ENCODE data around the gene KCND3. TPM values are rescaled to one million over a fixed set of nuclear protein-coding genes. Genes with fewer than 3 reads are reported as not detected.

The KCND3 gene
- total RNA-seq, 1 donor from 2014 or later = 2.2 TPM

GRCh38 chr1:112007169-112007568 lies 17.7 kb upstream of the KCND3 start:
- Mint-ChIP-seq H3K9me3 (no peaks in the 10 kb centered on the region), H3K27ac (no peak overlapping the region), H3K27me3 (peaks cover 34% of the 10 kb centered on the region), H3K36me3 (no peaks in the 10 kb centered on the region), H3K4me1 (ENCODE audit: unreplicated experiment) (no peaks in the 10 kb centered on the region), H3K4me3 (no peak overlapping the region)
- no peak for TF ChIP-seq CTCF (conservative IDR thresholded peaks at IDR 0.05)
- DNase-seq (ENCODE audit: extremely low spot score, unreplicated experiment) = no peak

GRCh38 chr1:112006416-112007025 lies 17.1 kb upstream of the KCND3 start:
- H3K9me3 Mint-ChIP-seq = no peaks in the 10 kb centered on the region
- no peak for TF ChIP-seq CTCF (conservative IDR thresholded peaks at IDR 0.05)
- no peak for DNase-seq (ENCODE audit: extremely low spot score, unreplicated experiment)
- H3K36me3 Mint-ChIP-seq = no peaks in the 10 kb centered on the region
- H3K27ac Mint-ChIP-seq = no peak overlapping the region
- H3K4me1 Mint-ChIP-seq (ENCODE audit: unreplicated experiment) = no peaks in the 10 kb centered on the region
- H3K27me3 Mint-ChIP-seq = peaks cover 41% of the 10 kb centered on the region
- H3K4me3 Mint-ChIP-seq = no peak overlapping the region

GRCh38 chr1:112004076-112004475 lies 14.6 kb upstream of the KCND3 start:
- Mint-ChIP-seq H3K27me3 (peaks cover 61% of the 10 kb centered on the region), H3K36me3 (no peaks in the 10 kb centered on the region), H3K4me1 (ENCODE audit: unreplicated experiment) (no peaks in the 10 kb centered on the region), H3K27ac (no peak overlapping the region), H3K4me3 (no peak overlapping the region), H3K9me3 (no peaks in the 10 kb centered on the region)
- no peak for DNase-seq (ENCODE audit: extremely low spot score, unreplicated experiment)
- TF ChIP-seq CTCF (conservative IDR thresholded peaks at IDR 0.05) = no peak

- no peak for DNase-seq (ENCODE audit: extremely low spot score, unreplicated experiment)
- Mint-ChIP-seq H3K36me3 (no peaks in the 10 kb centered on the region), H3K27ac (no peak overlapping the region), H3K9me3 (no peaks in the 10 kb centered on the region), H3K27me3 (peaks cover 66% of the 10 kb centered on the region), H3K4me3 (no peak overlapping the region), H3K4me1 (ENCODE audit: unreplicated experiment) (no peaks in the 10 kb centered on the region)
- no peak for TF ChIP-seq CTCF (conservative IDR thresholded peaks at IDR 0.05)
Observed at GRCh38 chr1:112002514-112002913, 13.0 kb upstream of the KCND3 start.

GRCh38 chr1:112001436-112001835 lies 12.0 kb upstream of the KCND3 start:
- H3K27me3 Mint-ChIP-seq = peaks cover 66% of the 10 kb centered on the region

More at GRCh38 chr1:112001436-112001835, 12.0 kb upstream of the KCND3 start:
- no peak for DNase-seq (ENCODE audit: extremely low spot score, unreplicated experiment)
- H3K4me1 Mint-ChIP-seq (ENCODE audit: unreplicated experiment) = no peaks in the 10 kb centered on the region
- H3K4me3 Mint-ChIP-seq = no peak overlapping the region
- no peak for TF ChIP-seq CTCF (conservative IDR thresholded peaks at IDR 0.05)
- H3K36me3 Mint-ChIP-seq = no peaks in the 10 kb centered on the region
- H3K27ac Mint-ChIP-seq = no peak overlapping the region
- H3K9me3 Mint-ChIP-seq = no peaks in the 10 kb centered on the region

All from type B pancreatic cell (in vitro differentiated cells).